Breast epithelium (tissue), 4 donors: ENCODE measurements around the gene SERAC1. TPM values are rescaled to one million over a fixed set of nuclear protein-coding genes. Genes with fewer than 3 reads are reported as not detected.
"Not testable (repeated sequence)": the region's sequence is repeated elsewhere in the genome, so short reads cannot be mapped to it uniquely, and the experiment has no call there.

Source experiments
- DNase-seq, 2 donors: peaks; one replicate each; pipeline ENCODE4 v3.0.0-alpha.2; 2019; ENCODE audit warnings: low spot score in 2 of 2
- H3K27ac ChIP-seq, 2 donors: fragments of 200-600 bp; sonication (generic) in 1 of 2; one replicate each; pipeline ENCODE4 v1.5.1; 2016 to 2019; ENCODE audit warnings: mild to moderate bottlenecking in 1 of 2
- H3K27me3 ChIP-seq, 2 donors: fragments of 200-600 bp; sonication (generic) in 1 of 2; one replicate each; pipeline versions ENCODE4 v1.5.1 to v1.6.0; 2017 to 2019; ENCODE audit warnings: control low read depth in 1 of 2, mild to moderate bottlenecking in 1 of 2
- H3K36me3 ChIP-seq: fragments of 200-600 bp; one replicate; pipeline ENCODE4 v1.5.1; 2019
- H3K4me1 ChIP-seq, 2 donors: fragments of 200-600 bp; sonication (generic); one replicate each; pipeline ENCODE4 v1.5.1; 2016 to 2019; ENCODE audit warnings: control low read depth in 1 of 2
- H3K4me3 ChIP-seq, 3 donors: fragments of 200-600 bp; sonication (generic); 1 replicate in 2 of 3; 2 replicates in 1 of 3; pipeline ENCODE4 v1.5.1; 2016 to 2019; ENCODE audit warnings: mild to moderate bottlenecking in 3 of 3, moderate library complexity in 2 of 3
- H3K9me3 ChIP-seq, 2 donors: fragments of 200-600 bp; sonication (generic) in 1 of 2; one replicate each; pipeline ENCODE4 v1.5.1; 2016 to 2019; ENCODE audit warnings: control low read depth in 1 of 2
- POLR2A ChIP-seq: fragments of 450-650 bp; IDR thresholded peaks from one replicate; pipeline ENCODE4 v1.6.1; 2016; ENCODE audit warnings: antibody characterized with exemption, mild to moderate bottlenecking, moderate library complexity
- POLR2AphosphoS5 ChIP-seq, 3 donors: sonication (generic); formaldehyde crosslinking; IDR thresholded peaks; one replicate each; pipeline ENCODE4 v1.6.1; 2017; ENCODE audit warnings: antibody characterized with exemption in 3 of 3
- intact Hi-C: fragments of 100-400 bp; cut with DNase I; formaldehyde crosslinking; loops from one replicate; pipeline ENCODE4 v1.15.1; 2023; ENCODE audit warnings: low total_unique reads
- total RNA-seq, 3 donors: library from RNA; depleted of rRNA; stranded (reverse); fragments of >200 nt; gene quantifications; one replicate each; pipeline ENCODE4 v1.1.0, GENCODE V29; 2016
- TF ChIP-seq, protein P1 (sequence below), 3 donors: fragments of 450-650 bp; IDR thresholded peaks; one replicate each; pipeline ENCODE4 v1.5.1; 2016 to 2017; ENCODE audit warnings: antibody characterized with exemption in 3 of 3, mild to moderate bottlenecking in 3 of 3, moderate library complexity in 3 of 3

SERAC1 gene
- total RNA-seq, 3 donors from 2014 or later, result 8.5 to 15.7 (median 9.2) TPM

DNA sequence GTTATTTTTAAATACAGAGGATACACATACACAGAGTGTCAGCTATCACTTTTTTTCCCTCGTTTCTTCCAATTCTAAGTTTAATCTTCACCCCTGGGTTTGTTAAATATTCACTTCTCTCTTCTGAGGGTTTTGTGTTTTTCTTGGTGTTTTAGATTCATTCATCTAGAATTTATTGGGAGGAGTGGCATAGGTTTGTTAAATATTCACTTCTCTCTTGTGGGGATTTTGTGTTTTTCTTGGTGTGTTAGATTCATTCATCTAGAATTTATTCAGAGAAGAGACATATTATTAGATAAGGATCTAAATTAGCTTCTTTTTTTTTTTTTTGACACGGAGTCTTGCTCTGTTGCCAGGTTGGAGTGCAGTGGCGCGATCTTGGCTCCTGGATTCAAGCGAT is 3.9 kb upstream of the SERAC1 start:
- no peak overlapping the region for H3K4me3 ChIP-seq
- intact Hi-C loops, result no loop called here
- H3K9me3 ChIP-seq, result no peaks in the 10 kb centered on the region
- H3K27me3 ChIP-seq, result no peaks in the 10 kb centered on the region
- TF ChIP-seq POLR2A, result no peak
- TF ChIP-seq, protein P1, sequence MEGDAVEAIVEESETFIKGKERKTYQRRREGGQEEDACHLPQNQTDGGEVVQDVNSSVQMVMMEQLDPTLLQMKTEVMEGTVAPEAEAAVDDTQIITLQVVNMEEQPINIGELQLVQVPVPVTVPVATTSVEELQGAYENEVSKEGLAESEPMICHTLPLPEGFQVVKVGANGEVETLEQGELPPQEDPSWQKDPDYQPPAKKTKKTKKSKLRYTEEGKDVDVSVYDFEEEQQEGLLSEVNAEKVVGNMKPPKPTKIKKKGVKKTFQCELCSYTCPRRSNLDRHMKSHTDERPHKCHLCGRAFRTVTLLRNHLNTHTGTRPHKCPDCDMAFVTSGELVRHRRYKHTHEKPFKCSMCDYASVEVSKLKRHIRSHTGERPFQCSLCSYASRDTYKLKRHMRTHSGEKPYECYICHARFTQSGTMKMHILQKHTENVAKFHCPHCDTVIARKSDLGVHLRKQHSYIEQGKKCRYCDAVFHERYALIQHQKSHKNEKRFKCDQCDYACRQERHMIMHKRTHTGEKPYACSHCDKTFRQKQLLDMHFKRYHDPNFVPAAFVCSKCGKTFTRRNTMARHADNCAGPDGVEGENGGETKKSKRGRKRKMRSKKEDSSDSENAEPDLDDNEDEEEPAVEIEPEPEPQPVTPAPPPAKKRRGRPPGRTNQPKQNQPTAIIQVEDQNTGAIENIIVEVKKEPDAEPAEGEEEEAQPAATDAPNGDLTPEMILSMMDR (IDR thresholded peaks at IDR 0.05), result no peak
- no peak for TF ChIP-seq POLR2AphosphoS5 (IDR thresholded peaks at IDR 0.05)
- DNase-seq, result no peak
- H3K36me3 ChIP-seq, result no peaks in the 10 kb centered on the region
- H3K4me1 ChIP-seq, result peaks cover 0 to 3% of the 10 kb centered on the region in 2 donors
- peak overlapping the region; percentile 80 to 83 for H3K27ac ChIP-seq

DNA sequence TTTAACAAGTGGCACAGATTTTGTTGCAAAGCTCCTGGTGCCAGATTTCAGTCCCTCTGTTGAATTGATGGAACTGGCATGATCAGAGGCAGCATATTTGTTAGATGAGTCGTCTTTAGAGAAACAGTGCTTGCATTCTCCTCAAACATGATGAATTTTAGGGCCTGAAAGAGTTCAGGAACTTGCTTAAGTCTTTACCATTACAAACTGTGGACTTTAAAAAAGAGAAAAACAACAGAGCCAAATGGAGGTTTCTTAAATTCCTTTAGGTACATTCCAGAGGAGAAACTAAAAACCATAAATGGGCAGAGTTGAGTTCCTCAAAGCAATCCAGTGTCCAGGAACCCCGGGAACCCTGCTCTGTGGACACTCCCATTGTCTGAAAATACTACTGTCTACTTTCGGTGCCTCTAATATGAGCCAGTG is 2.6 kb upstream of the SERAC1 start:
- Histone ChIP-seq H3K27me3 (no peaks in the 10 kb centered on the region), H3K9me3 (no peaks in the 10 kb centered on the region), H3K4me1 (peaks cover 0 to 3% of the 10 kb centered on the region in 2 donors), H3K4me3 (no peak overlapping the region), H3K36me3 (no peaks in the 10 kb centered on the region), H3K27ac (peak overlapping the region; percentile 80 to 83)
- intact Hi-C loops, result no loop called here
- TF ChIP-seq, protein P1 (IDR thresholded peaks at IDR 0.05), result no peak
- TF ChIP-seq POLR2A, result no peak
- no peak for TF ChIP-seq POLR2AphosphoS5 (IDR thresholded peaks at IDR 0.05)
- DNase-seq, result peak in 1 of 2 donors; percentile 69

DNA sequence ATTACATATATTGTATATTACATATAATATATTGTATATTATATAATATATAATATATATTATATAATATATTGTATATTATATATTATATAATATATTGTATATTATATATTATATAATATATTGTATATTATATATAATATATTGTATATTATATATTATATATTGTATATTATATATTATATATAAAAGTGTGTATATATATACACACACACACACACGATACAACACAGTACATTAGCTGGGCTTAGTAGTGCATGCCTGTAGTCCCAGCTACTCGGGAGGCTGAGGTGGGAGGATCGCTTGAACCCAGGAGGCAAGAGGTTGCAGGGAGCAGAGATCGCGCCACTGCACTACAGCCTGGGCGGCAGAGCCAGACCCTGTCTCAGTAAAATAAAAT is 1.6 kb upstream of the SERAC1 start:
- H3K4me3 ChIP-seq, H3K27me3 ChIP-seq, DNase-seq, H3K9me3 ChIP-seq, intact Hi-C loops, H3K4me1 ChIP-seq, H3K36me3 ChIP-seq: not testable (repeated sequence)
- H3K27ac ChIP-seq, result peak overlapping the region; percentile 67 to 80

DNA sequence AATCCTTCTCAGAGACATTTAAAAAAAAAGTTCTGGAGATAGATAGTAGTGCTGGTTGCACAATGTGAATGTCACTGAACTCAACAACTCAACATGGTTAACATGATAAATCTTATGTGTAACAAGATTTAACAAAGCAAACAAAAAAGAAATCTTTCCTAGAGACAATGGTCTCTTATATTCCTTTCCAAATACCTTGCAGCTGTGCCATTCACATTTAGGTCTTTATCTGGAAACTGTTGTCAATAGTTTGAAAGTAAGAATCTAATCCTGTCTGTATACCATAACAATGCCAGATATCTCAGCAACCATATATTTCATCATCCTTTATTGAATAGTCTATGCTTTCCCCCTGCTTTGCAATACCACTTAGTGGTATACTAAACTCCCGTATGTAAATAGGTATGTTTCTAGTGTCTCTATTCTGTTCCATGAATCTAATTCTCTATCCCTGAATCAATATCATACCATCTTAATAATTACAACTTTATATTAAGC is 2.1 kb downstream of the SERAC1 start:
- intact Hi-C loops, result no loop called here
- TF ChIP-seq, protein P1 (IDR thresholded peaks at IDR 0.05), result no peak
- TF ChIP-seq POLR2AphosphoS5 (IDR thresholded peaks at IDR 0.05) (no peak), POLR2A (no peak)
- no peak for DNase-seq

DNA sequence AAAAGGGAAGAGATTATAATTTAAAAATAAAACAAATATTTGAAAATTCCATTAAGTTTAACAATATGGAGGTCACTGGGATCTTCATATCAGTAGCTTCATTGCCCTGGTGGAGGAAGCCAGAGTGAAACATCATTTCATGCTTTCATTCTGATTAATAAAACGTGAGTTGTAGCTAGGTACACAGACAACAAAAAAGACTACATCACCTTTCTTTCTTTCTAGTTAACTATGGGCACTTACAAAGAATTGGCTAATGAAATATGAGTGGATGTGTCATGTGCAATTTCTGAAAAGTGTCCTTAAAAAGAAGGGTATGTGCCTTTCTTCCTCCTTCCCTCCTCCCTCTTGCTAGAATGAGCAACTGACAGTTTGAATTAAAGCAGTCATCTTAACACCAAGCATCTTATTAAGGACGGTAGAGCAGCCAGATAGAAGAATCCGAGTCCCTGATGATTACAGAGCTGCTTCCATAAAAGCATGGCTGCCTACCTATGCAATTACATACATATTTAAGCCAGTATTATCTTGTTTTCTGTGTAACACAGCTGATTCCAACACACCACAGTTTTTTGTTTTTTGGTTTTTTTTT is 3.4 kb downstream of the SERAC1 start:
- Histone ChIP-seq H3K36me3 (no peaks in the 10 kb centered on the region), H3K9me3 (no peaks in the 10 kb centered on the region), H3K27me3 (no peaks in the 10 kb centered on the region), H3K27ac (no peak overlapping the region), H3K4me3 (no peak overlapping the region), H3K4me1 (no peaks in the 10 kb centered on the region)
- intact Hi-C loops, result no loop called here
- no peak for DNase-seq
- TF ChIP-seq POLR2A (no peak), POLR2AphosphoS5 (IDR thresholded peaks at IDR 0.05) (no peak)
- TF ChIP-seq, protein P1 (IDR thresholded peaks at IDR 0.05), result no peak

More for the DNA sequence above, 2.1 kb downstream of the SERAC1 start:
- Histone ChIP-seq H3K36me3 (no peaks in the 10 kb centered on the region), H3K4me1 (no peaks in the 10 kb centered on the region), H3K27ac (no peak overlapping the region), H3K27me3 (no peaks in the 10 kb centered on the region), H3K4me3 (no peak overlapping the region), H3K9me3 (no peaks in the 10 kb centered on the region)
